Measurements from ENCODE around the gene MAML3.

MAML3 gene

GRCh38 chr4:139798456-139798855 lies 355.5 kb downstream of the MAML3 start:
- no peak overlapping the region for H3K4me3 ChIP-seq (ENCODE audit: low read depth, low read length)
- TF ChIP-seq CTCF (IDR thresholded peaks at IDR 0.05; ENCODE audit: low read depth, low read length, missing control alignments), result no peak

GRCh38 chr4:139797287-139797686 lies 356.7 kb downstream of the MAML3 start:
- no peak for DNase-seq (ENCODE audit: low read depth)
- no peak overlapping the region for H3K4me3 ChIP-seq (ENCODE audit: low read depth, low read length)
- TF ChIP-seq CTCF (IDR thresholded peaks at IDR 0.05; ENCODE audit: low read depth, low read length, missing control alignments), result no peak

More at GRCh38 chr4:139798456-139798855, 355.5 kb downstream of the MAML3 start:
- no peak for DNase-seq (ENCODE audit: low read depth)

- DNase-seq (ENCODE audit: low read depth), result no peak
- no peak overlapping the region for H3K4me3 ChIP-seq (ENCODE audit: low read depth, low read length)
- TF ChIP-seq CTCF (IDR thresholded peaks at IDR 0.05; ENCODE audit: low read depth, low read length, missing control alignments), result no peak
These were observed 358.3 kb downstream of the MAML3 start for GRCh38 chr4:139795527-139796314.

GRCh38 chr4:139794158-139794954 lies 359.6 kb downstream of the MAML3 start:
- DNase-seq (ENCODE audit: low read depth), result no peak
- TF ChIP-seq CTCF (IDR thresholded peaks at IDR 0.05; ENCODE audit: low read depth, low read length, missing control alignments), result no peak
- H3K4me3 ChIP-seq (ENCODE audit: low read depth, low read length), result no peak overlapping the region

- H3K4me3 ChIP-seq (ENCODE audit: low read depth, low read length), result no peak overlapping the region
- no peak for DNase-seq (ENCODE audit: low read depth)
- TF ChIP-seq CTCF (IDR thresholded peaks at IDR 0.05; ENCODE audit: low read depth, low read length, missing control alignments), result no peak
These were observed 362.3 kb downstream of the MAML3 start for GRCh38 chr4:139791681-139792080.

GRCh38 chr4:139790291-139790690 lies 363.7 kb downstream of the MAML3 start:
- DNase-seq (ENCODE audit: low read depth), result no peak
- no peak overlapping the region for H3K4me3 ChIP-seq (ENCODE audit: low read depth, low read length)
- TF ChIP-seq CTCF (IDR thresholded peaks at IDR 0.05; ENCODE audit: low read depth, low read length, missing control alignments), result no peak
